ENCODE data around the gene ZCCHC2. TPM values are rescaled to one million over a fixed set of nuclear protein-coding genes. Genes with fewer than 3 reads are reported as not detected.

The ZCCHC2 gene
- total and polyA plus RNA-seq, 2 experiments from 2014 or later = 3.3 to 14.9 TPM

GRCh38 chr18:62484941-62485340 is 37.9 kb upstream of the ZCCHC2 start:
- Histone ChIP-seq H3K79me2 (no peaks in the 10 kb centered on the region), H3K4me3 (no peak overlapping the region), H3K9me2 (replicated peaks; ENCODE audit: insufficient read depth) (no peaks in the 10 kb centered on the region), H2AFZ (no peak overlapping the region), H3K27ac (no peak overlapping the region), H3K27me3 (no peaks in the 10 kb centered on the region), H3K9me3 (ENCODE audit: low read depth) (no peaks in the 10 kb centered on the region), H4K20me1 (ENCODE audit: insufficient read depth, poor library complexity, severe bottlenecking) (no peaks in the 10 kb centered on the region), H3K4me1 (ENCODE audit: insufficient read depth) (no peaks in the 10 kb centered on the region), H3K36me3 (replicated peaks; ENCODE audit: insufficient read depth, low read depth) (no peaks in the 10 kb centered on the region), H3K4me2 (no peak overlapping the region)
- WGBS (ENCODE audit: low lambda C conversion rate, missing lambda C conversion rate) = 82% methylated on average over 8 of the region's 8 CpGs
- no peak for DNase-seq (ENCODE audit: low spot score)
- no peak for TF ChIP-seq CTCF (IDR thresholded peaks at IDR 0.05; ENCODE audit: poor library complexity)
- no peak for TF ChIP-seq EZH2phosphoT487 (IDR thresholded peaks at IDR 0.05; ENCODE audit: low read depth, severe bottlenecking, unreplicated experiment)
- TF ChIP-seq EZH2 (IDR thresholded peaks at IDR 0.05; ENCODE audit: borderline replicate concordance) = no peak

GRCh38 chr18:62485684-62486083 is 37.1 kb upstream of the ZCCHC2 start:
- Histone ChIP-seq H2AFZ (no peak overlapping the region), H3K4me2 (peak overlapping the region; percentile 63), H3K9me3 (ENCODE audit: low read depth) (no peaks in the 10 kb centered on the region), H3K4me3 (no peak overlapping the region), H3K27ac (peak overlapping the region; percentile 55), H3K79me2 (no peaks in the 10 kb centered on the region), H3K9me2 (replicated peaks; ENCODE audit: insufficient read depth) (no peaks in the 10 kb centered on the region), H3K4me1 (ENCODE audit: insufficient read depth) (no peaks in the 10 kb centered on the region), H3K27me3 (no peaks in the 10 kb centered on the region), H4K20me1 (ENCODE audit: insufficient read depth, poor library complexity, severe bottlenecking) (no peaks in the 10 kb centered on the region), H3K36me3 (replicated peaks; ENCODE audit: insufficient read depth, low read depth) (no peaks in the 10 kb centered on the region)
- 31% methylated on average over 9 of the region's 9 CpGs for WGBS (ENCODE audit: low lambda C conversion rate, missing lambda C conversion rate)
- no peak for TF ChIP-seq EZH2 (IDR thresholded peaks at IDR 0.05; ENCODE audit: borderline replicate concordance)
- peak; percentile 72 for DNase-seq (ENCODE audit: low spot score)

- Histone ChIP-seq H3K9me3 (ENCODE audit: low read depth) (no peaks in the 10 kb centered on the region), H4K20me1 (ENCODE audit: insufficient read depth, poor library complexity, severe bottlenecking) (no peaks in the 10 kb centered on the region), H3K4me1 (ENCODE audit: insufficient read depth) (no peaks in the 10 kb centered on the region), H3K9me2 (replicated peaks; ENCODE audit: insufficient read depth) (no peaks in the 10 kb centered on the region), H3K4me2 (peak overlapping the region; percentile 63), H3K36me3 (replicated peaks; ENCODE audit: insufficient read depth, low read depth) (no peaks in the 10 kb centered on the region), H3K27ac (peak overlapping the region; percentile 55), H2AFZ (no peak overlapping the region), H3K27me3 (no peaks in the 10 kb centered on the region), H3K4me3 (no peak overlapping the region), H3K79me2 (no peaks in the 10 kb centered on the region)
- 54% methylated on average over 4 of the region's 4 CpGs for WGBS (ENCODE audit: low lambda C conversion rate, missing lambda C conversion rate)
- DNase-seq (ENCODE audit: low spot score) = peak; percentile 80
- no peak for TF ChIP-seq CTCF (IDR thresholded peaks at IDR 0.05; ENCODE audit: poor library complexity)
- TF ChIP-seq EZH2phosphoT487 (IDR thresholded peaks at IDR 0.05; ENCODE audit: low read depth, severe bottlenecking, unreplicated experiment) = no peak
- TF ChIP-seq EZH2 (IDR thresholded peaks at IDR 0.05; ENCODE audit: borderline replicate concordance) = no peak
Observed at GRCh38 chr18:62486290-62486964, 36.4 kb upstream of the ZCCHC2 start.

GRCh38 chr18:62487161-62487560 is 35.7 kb upstream of the ZCCHC2 start:
- 91% methylated on average over 5 of the region's 5 CpGs for WGBS (ENCODE audit: low lambda C conversion rate, missing lambda C conversion rate)
- Histone ChIP-seq H3K27me3 (no peaks in the 10 kb centered on the region), H4K20me1 (ENCODE audit: insufficient read depth, poor library complexity, severe bottlenecking) (no peaks in the 10 kb centered on the region), H3K4me2 (no peak overlapping the region), H3K9me2 (replicated peaks; ENCODE audit: insufficient read depth) (no peaks in the 10 kb centered on the region), H3K36me3 (replicated peaks; ENCODE audit: insufficient read depth, low read depth) (no peaks in the 10 kb centered on the region), H2AFZ (no peak overlapping the region), H3K9me3 (ENCODE audit: low read depth) (no peaks in the 10 kb centered on the region), H3K4me1 (ENCODE audit: insufficient read depth) (no peaks in the 10 kb centered on the region), H3K79me2 (no peaks in the 10 kb centered on the region), H3K4me3 (no peak overlapping the region), H3K27ac (no peak overlapping the region)
- TF ChIP-seq CTCF (IDR thresholded peaks at IDR 0.05; ENCODE audit: poor library complexity) = no peak
- no peak for TF ChIP-seq EZH2phosphoT487 (IDR thresholded peaks at IDR 0.05; ENCODE audit: low read depth, severe bottlenecking, unreplicated experiment)
- no peak for TF ChIP-seq EZH2 (IDR thresholded peaks at IDR 0.05; ENCODE audit: borderline replicate concordance)
- DNase-seq (ENCODE audit: low spot score) = no peak

Data from hepatocyte (in vitro differentiated cells).